ENCODE measurements around the gene LARGE1.

The LARGE1 gene

GRCh38 chr22:33958741-33959140 lies 38.5 kb upstream of the LARGE1 start:
- H3K4me2 ChIP-seq (ENCODE audit: low read length) = no peak overlapping the region
- no peak overlapping the region for H3K18ac ChIP-seq (ENCODE audit: low read length)
- H4K91ac ChIP-seq (ENCODE audit: low read depth, low read length) = no peak overlapping the region
- no peak overlapping the region for H2BK120ac ChIP-seq (ENCODE audit: insufficient read depth, low read length, poor library complexity)
- H3K4me1 ChIP-seq (ENCODE audit: control insufficient read depth in 1 of 2, insufficient read depth in 2 of 2, low read length in 2 of 2) = peaks cover 0 to 2% of the 10 kb centered on the region in 2 experiments
- H3K4ac ChIP-seq (ENCODE audit: low read depth, low read length) = no peak overlapping the region
- H4K8ac ChIP-seq (ENCODE audit: low read depth, low read length) = no peak overlapping the region
- no peak overlapping the region for H3K27ac ChIP-seq (ENCODE audit: low read depth, low read length)
- no peaks in the 10 kb centered on the region for H3K36me3 ChIP-seq (ENCODE audit: control insufficient read depth in 1 of 2, insufficient read depth in 2 of 2, low read length in 2 of 2)
- H3K14ac ChIP-seq (ENCODE audit: low read length) = no peak overlapping the region
- no peak overlapping the region for H2AK5ac ChIP-seq (ENCODE audit: low read length)
- no peak overlapping the region for H4K12ac ChIP-seq (ENCODE audit: low read depth, low read length)
- H3K79me2 ChIP-seq (ENCODE audit: control insufficient read depth, insufficient read depth, low read length, poor library complexity) = no peaks in the 10 kb centered on the region
- H3K79me1 ChIP-seq (ENCODE audit: low read length) = no peaks in the 10 kb centered on the region
- no peak for DNase-seq
- H3K9ac ChIP-seq (ENCODE audit: low read length) = no peak overlapping the region
- H2BK12ac ChIP-seq (ENCODE audit: low read length) = no peak overlapping the region
- no peak overlapping the region for H2BK5ac ChIP-seq (ENCODE audit: low read depth, low read length, poor library complexity)
- no peaks in the 10 kb centered on the region for H3K9me3 ChIP-seq (ENCODE audit: insufficient read depth, low read depth, low read length)
- H2AFZ ChIP-seq (ENCODE audit: insufficient read depth, low read length, poor library complexity) = no peak overlapping the region
- no peak overlapping the region for H3K4me3 ChIP-seq (ENCODE audit: low read depth, low read length)
- no peaks in the 10 kb centered on the region for H3K27me3 ChIP-seq (ENCODE audit: insufficient read depth, low read length)
- H3K23ac ChIP-seq (ENCODE audit: low read length) = no peak overlapping the region

DNA sequence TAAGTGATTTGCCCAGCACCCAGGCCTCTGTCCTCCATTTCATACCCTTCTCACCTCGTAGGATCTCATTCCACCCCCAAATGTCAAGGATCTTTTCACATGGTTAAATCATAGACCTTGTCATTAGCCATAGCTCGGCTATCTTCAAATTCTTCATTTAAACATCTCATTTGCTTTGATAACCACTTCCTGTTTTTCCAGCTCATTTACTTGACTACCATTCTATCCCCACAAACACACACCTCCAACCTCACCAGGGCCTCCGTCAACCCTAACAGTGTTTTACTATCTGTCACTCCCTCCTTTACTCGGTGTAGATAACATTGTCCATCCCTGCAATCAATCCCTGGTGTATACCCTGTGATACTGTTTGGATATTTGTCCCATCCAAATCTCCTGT lies 36.8 kb upstream of the LARGE1 start:
- Histone ChIP-seq H2BK12ac (ENCODE audit: low read length) (no peak overlapping the region), H3K4me1 (ENCODE audit: control insufficient read depth in 1 of 2, insufficient read depth in 2 of 2, low read length in 2 of 2) (peaks cover 0 to 2% of the 10 kb centered on the region in 2 experiments), H4K8ac (ENCODE audit: low read depth, low read length) (no peak overlapping the region), H4K91ac (ENCODE audit: low read depth, low read length) (no peak overlapping the region), H3K14ac (ENCODE audit: low read length) (no peak overlapping the region), H3K9me3 (ENCODE audit: insufficient read depth, low read depth, low read length) (no peaks in the 10 kb centered on the region), H3K4me3 (ENCODE audit: low read depth, low read length) (no peak overlapping the region), H4K12ac (ENCODE audit: low read depth, low read length) (no peak overlapping the region), H3K79me2 (ENCODE audit: control insufficient read depth, insufficient read depth, low read length, poor library complexity) (no peaks in the 10 kb centered on the region), H3K9ac (ENCODE audit: low read length) (no peak overlapping the region), H3K18ac (ENCODE audit: low read length) (no peak overlapping the region), H3K79me1 (ENCODE audit: low read length) (no peaks in the 10 kb centered on the region), H3K4me2 (ENCODE audit: low read length) (no peak overlapping the region), H3K36me3 (ENCODE audit: control insufficient read depth in 1 of 2, insufficient read depth in 2 of 2, low read length in 2 of 2) (no peaks in the 10 kb centered on the region), H2AK5ac (ENCODE audit: low read length) (no peak overlapping the region), H2AFZ (ENCODE audit: insufficient read depth, low read length, poor library complexity) (no peak overlapping the region), H3K4ac (ENCODE audit: low read depth, low read length) (no peak overlapping the region), H2BK5ac (ENCODE audit: low read depth, low read length, poor library complexity) (no peak overlapping the region), H3K23ac (ENCODE audit: low read length) (no peak overlapping the region), H3K27ac (ENCODE audit: low read depth, low read length) (no peak overlapping the region), H2BK120ac (ENCODE audit: insufficient read depth, low read length, poor library complexity) (no peak overlapping the region), H3K27me3 (ENCODE audit: insufficient read depth, low read length) (no peaks in the 10 kb centered on the region)
- no CpG with 5 or more reads among the region's 4 CpGs for whole genome bisulfite sequencing (ENCODE audit: extremely low coverage, insufficient coverage, insufficient read length)
- no peak for DNase-seq

- no peaks in the 10 kb centered on the region for H3K27me3 ChIP-seq (ENCODE audit: insufficient read depth, low read length)
- H2AFZ ChIP-seq (ENCODE audit: insufficient read depth, low read length, poor library complexity) = no peak overlapping the region
- H3K4me2 ChIP-seq (ENCODE audit: low read length) = no peak overlapping the region
- no peak overlapping the region for H3K18ac ChIP-seq (ENCODE audit: low read length)
- H2BK120ac ChIP-seq (ENCODE audit: insufficient read depth, low read length, poor library complexity) = no peak overlapping the region
- no peak overlapping the region for H3K4ac ChIP-seq (ENCODE audit: low read depth, low read length)
- no peak for DNase-seq
- H2AK5ac ChIP-seq (ENCODE audit: low read length) = no peak overlapping the region
- no peaks in the 10 kb centered on the region for H3K9me3 ChIP-seq (ENCODE audit: insufficient read depth, low read depth, low read length)
- H2BK12ac ChIP-seq (ENCODE audit: low read length) = no peak overlapping the region
- no peaks in the 10 kb centered on the region for H3K36me3 ChIP-seq (ENCODE audit: control insufficient read depth in 1 of 2, insufficient read depth in 2 of 2, low read length in 2 of 2)
- no peak overlapping the region for H3K4me3 ChIP-seq (ENCODE audit: low read depth, low read length)
- no peak overlapping the region for H3K27ac ChIP-seq (ENCODE audit: low read depth, low read length)
- H4K8ac ChIP-seq (ENCODE audit: low read depth, low read length) = no peak overlapping the region
- H3K4me1 ChIP-seq (ENCODE audit: control insufficient read depth in 1 of 2, insufficient read depth in 2 of 2, low read length in 2 of 2) = no peaks in the 10 kb centered on the region
- no peak overlapping the region for H4K91ac ChIP-seq (ENCODE audit: low read depth, low read length)
- no peak overlapping the region for H4K12ac ChIP-seq (ENCODE audit: low read depth, low read length)
- no peaks in the 10 kb centered on the region for H3K79me2 ChIP-seq (ENCODE audit: control insufficient read depth, insufficient read depth, low read length, poor library complexity)
- no peak overlapping the region for H2BK5ac ChIP-seq (ENCODE audit: low read depth, low read length, poor library complexity)
- no peak overlapping the region for H3K23ac ChIP-seq (ENCODE audit: low read length)
- H3K79me1 ChIP-seq (ENCODE audit: low read length) = no peaks in the 10 kb centered on the region
- no peak overlapping the region for H3K9ac ChIP-seq (ENCODE audit: low read length)
- no CpG with 5 or more reads among the region's 4 CpGs for WGBS (ENCODE audit: extremely low coverage, insufficient coverage, insufficient read length)
- no peak overlapping the region for H3K14ac ChIP-seq (ENCODE audit: low read length)
Observed at GRCh38 chr22:33952776-33953175, 32.5 kb upstream of the LARGE1 start.

DNA sequence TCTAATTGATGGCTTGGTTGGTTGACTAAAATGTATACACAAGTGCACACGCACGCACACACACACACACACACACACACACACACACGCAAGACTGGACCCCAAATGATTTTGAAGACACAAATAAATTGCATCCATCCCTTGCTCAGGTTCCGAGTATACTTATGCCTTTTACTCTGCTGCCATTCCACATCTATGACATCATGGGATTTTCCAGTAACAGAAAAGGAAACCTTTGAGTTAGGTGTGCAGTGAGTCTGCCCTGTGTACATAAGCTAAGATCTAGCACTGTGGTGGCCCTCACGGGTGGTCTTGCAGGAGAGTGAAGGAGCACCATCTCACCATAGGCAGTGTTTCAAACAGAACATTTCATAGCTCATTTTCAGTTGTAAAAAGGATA lies 20.5 kb upstream of the LARGE1 start:
- DNase-seq = peak in 1 of 2 donors; percentile 26
- Histone ChIP-seq H3K23ac (ENCODE audit: low read length) (no peak overlapping the region), H3K4me3 (ENCODE audit: low read depth, low read length) (no peak overlapping the region), H2BK12ac (ENCODE audit: low read length) (no peak overlapping the region), H4K12ac (ENCODE audit: low read depth, low read length) (no peak overlapping the region), H3K79me2 (ENCODE audit: control insufficient read depth, insufficient read depth, low read length, poor library complexity) (no peaks in the 10 kb centered on the region), H3K4me2 (ENCODE audit: low read length) (no peak overlapping the region), H3K27me3 (ENCODE audit: insufficient read depth, low read length) (no peaks in the 10 kb centered on the region), H2BK120ac (ENCODE audit: insufficient read depth, low read length, poor library complexity) (no peak overlapping the region), H3K9me3 (ENCODE audit: insufficient read depth, low read depth, low read length) (no peaks in the 10 kb centered on the region), H3K36me3 (ENCODE audit: control insufficient read depth in 1 of 2, insufficient read depth in 2 of 2, low read length in 2 of 2) (no peaks in the 10 kb centered on the region), H3K14ac (ENCODE audit: low read length) (no peak overlapping the region), H2BK5ac (ENCODE audit: low read depth, low read length, poor library complexity) (no peak overlapping the region), H4K91ac (ENCODE audit: low read depth, low read length) (no peak overlapping the region), H2AK5ac (ENCODE audit: low read length) (no peak overlapping the region), H3K9ac (ENCODE audit: low read length) (no peak overlapping the region), H3K18ac (ENCODE audit: low read length) (no peak overlapping the region), H3K27ac (ENCODE audit: low read depth, low read length) (no peak overlapping the region), H3K4ac (ENCODE audit: low read depth, low read length) (no peak overlapping the region), H4K8ac (ENCODE audit: low read depth, low read length) (no peak overlapping the region), H2AFZ (ENCODE audit: insufficient read depth, low read length, poor library complexity) (no peak overlapping the region), H3K4me1 (ENCODE audit: control insufficient read depth in 1 of 2, insufficient read depth in 2 of 2, low read length in 2 of 2) (no peaks in the 10 kb centered on the region), H3K79me1 (ENCODE audit: low read length) (no peaks in the 10 kb centered on the region)
- no CpG with 5 or more reads among the region's 5 CpGs for WGBS (ENCODE audit: extremely low coverage, insufficient coverage, insufficient read length)
